GM19438 (cell line): Measurements from ENCODE around the gene SLBP.

Experiments
- ATAC-seq: cut with Tn5 transposase; IDR thresholded peaks from one replicate; pipeline ENCODE4 v1.9.1; 2021; ENCODE audit warnings: low read depth; ENCODE audit not compliant: unreplicated experiment

The SLBP gene

DNA sequence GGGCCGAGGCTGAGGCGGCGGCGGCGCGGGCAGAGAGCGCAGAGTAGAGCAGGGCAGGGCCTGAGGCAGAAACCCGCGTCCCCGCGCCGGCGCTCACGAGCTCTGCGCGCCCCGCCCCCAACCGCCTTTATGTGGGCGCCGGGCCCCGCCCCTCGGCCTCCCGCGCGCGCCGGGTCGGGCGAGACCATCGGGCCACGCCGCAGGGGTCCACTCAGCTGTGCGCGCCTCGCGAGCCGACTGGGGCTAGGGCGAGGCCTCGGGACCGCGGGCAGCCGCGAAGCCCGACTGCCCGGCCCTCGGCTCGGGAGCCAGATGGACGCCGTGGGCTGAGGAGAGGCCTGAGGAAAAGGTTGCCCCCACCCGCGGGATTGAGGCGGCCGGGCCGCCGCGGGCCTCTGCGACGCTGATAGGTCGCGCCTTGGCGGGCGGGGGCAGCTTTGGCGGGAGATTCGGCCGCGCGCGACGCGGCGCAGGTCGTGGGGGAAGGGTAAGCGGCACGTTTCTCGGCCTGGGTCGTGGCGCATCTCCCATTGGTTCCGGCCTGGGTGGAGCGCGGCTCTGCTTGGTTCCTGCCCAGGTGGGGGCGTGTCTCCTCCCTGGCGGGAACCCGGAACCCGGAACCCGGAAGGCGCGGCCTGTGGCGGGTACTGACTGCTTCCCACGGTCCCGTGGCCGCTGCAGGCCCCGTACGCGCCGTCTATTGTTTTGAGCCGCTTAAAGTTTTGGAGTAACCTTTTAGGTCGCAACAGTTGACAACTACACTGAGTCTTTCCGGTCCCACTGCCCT lies at the start of gene SLBP:
SLBP (minus strand) TSS at position 104 of the 787 bp plus-strand sequence. CDS start 131 bp downstream, outside the sequence.
- ATAC-seq: peak; percentile 67

DNA sequence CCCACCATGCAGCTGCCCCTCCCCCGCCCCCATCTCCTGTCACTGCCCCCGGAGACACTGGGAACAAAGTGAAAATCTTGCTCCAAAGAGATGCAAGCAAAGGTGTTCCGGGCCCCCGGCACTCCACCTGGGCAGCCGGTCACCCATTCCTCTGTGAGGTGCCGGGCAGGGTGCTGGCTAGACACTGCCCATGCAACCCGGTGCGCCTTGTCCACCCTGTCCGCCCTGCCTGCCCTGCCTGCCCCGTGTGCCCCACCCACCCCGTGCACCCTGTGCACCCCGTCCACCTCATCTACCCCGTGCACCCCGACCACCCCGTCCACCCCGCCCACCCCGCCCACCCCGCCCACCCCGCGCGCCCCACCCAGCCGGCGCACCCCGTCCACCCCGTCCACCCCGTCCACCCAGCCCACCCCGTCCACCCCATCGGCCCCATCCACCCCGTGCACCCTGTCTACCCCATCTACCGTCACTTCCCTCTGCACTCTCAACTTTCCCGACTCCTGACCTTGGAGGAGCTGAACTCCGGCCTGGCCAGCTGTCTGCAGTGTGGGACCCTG lies 49.1 kb upstream of the SLBP start:
- ATAC-seq: no peak

DNA sequence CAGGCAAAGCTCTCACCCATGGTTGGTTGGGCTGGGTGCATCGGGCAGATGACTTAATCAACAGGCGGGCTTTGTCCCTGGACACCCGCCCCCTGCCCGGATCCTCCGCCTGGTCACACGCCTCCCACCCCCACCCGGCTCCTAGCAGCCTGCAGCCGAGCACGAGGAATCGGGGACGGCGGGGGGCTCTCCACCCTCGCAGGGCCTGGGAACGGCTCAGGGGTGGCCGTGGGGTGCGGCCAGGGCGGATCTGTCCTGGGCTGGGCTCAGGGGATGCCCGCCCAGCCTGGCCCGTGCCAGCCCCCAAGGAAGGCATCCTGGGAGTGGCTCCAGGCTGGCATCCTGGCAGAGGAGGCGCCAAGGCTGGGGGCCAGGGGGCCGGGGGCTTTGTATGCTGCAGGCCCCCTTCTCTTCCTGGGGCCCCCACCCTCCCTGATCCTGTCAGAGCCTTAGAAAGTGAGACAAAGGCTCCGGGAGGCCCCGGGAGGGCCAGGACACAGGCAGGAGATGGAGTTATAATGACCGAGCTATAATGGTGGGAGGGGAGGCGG lies 48.5 kb upstream of the SLBP start:
- no peak for ATAC-seq

DNA sequence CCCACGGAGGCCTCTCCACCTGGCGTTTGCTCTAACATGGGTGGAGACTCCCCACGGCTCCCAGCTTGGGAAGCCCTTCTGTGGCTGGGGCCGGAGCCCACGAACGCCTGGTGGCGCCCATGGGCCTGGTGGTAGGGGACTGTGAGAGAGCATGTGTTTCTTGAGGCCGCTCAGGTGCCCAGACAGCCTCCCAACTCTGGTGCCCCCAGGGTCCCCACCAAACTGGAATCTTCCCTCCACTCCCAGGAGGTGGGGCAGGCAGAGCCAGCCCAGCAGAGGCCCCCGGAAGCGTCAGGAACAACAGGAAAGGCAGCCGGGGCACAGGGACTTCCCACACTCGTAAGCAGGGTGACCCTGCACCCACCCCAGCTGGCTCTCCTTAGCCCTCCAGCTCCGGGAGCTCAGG lies 47.7 kb upstream of the SLBP start:
- no peak for ATAC-seq

DNA sequence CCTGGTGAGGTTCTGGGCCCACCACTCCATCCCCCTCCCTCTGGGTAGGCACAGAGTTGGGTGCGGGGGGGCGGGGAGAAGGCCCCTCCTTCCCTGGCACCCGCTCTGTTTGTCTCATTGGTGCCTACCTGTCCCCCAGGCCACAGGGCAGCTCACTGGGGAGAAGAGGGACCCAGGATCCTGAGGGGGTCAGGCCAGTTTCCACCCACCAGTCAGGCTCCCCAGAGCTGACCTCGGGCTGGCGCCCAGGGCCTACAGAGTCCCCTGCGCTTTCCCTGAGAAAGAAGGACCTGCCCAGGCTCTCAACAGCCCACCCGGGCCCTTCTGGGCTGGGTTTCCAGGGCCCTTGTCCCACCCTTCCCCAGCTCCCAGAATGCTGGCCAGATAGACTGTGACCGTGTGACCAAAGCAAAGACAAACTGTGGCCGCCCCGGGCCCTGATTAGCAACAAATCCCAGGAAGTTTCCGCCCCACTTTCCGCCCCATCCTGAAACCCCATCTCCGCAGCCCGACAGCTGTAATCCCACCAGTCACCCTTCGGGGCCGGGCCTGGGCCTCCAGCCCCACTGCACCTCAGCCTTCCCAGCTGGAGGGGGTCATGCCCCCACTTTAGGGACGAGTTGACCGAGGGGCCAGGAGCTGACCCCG lies 47.2 kb upstream of the SLBP start:
- ATAC-seq: no peak

DNA sequence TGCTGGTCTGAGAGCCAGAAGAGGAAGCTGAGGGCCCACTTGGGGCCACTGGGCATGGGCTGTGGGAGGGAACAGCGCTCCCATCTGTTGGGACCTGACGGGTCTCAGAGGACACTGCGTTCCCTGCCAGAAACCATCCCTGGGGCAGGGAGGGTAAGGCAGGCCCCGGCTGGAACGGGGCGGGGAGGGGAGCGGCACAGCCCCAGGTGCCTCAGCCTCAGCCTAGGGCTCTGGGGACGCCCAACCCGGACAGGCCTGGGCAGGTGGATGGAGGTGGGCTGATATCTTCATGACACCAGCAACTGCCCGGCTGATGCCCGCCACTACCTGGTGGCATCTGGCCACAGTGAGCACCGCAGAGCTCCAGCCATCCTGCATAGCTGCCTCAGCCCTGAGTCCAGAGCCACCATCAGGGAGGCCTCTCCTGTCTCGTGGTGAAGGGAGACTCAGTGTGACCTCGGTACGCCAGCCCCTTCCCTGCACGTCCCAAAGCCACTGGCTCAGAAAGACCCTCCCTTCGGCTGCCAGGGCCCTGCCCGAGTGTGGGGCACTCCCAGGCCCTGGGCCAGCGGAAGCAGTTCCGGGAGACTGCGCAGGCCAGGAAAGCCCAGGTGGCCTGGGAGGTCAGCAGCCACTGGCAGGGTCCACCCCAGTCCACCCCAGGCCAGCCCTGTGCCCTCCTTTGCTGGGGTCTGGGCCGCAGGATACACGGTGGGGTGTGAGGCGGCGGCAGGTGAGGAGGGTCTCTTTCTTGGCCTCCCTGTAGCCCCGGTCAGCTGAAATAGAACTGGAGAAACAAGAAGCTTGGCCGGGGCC lies 46.4 kb upstream of the SLBP start:
- ATAC-seq: no peak

DNA sequence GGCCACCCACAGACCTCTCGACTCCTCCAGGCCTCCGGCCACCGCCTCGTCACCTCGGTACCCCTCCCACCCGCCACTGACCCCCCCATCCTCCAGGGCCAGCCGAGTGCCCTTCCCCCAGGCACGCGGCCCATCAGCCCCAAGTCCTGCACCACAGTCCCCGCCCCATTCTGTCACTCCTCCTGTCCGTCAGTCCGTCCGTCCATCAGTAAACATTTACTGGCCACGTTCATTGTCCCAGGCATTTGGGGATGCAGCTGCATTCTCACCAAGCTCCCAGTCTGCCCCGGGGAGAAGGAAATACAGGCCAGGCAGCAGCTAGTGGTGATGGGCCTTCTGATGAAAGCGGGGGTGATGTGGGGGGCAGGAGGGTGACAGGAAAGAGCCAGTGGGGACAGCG lies 45.7 kb upstream of the SLBP start:
- no peak for ATAC-seq

DNA sequence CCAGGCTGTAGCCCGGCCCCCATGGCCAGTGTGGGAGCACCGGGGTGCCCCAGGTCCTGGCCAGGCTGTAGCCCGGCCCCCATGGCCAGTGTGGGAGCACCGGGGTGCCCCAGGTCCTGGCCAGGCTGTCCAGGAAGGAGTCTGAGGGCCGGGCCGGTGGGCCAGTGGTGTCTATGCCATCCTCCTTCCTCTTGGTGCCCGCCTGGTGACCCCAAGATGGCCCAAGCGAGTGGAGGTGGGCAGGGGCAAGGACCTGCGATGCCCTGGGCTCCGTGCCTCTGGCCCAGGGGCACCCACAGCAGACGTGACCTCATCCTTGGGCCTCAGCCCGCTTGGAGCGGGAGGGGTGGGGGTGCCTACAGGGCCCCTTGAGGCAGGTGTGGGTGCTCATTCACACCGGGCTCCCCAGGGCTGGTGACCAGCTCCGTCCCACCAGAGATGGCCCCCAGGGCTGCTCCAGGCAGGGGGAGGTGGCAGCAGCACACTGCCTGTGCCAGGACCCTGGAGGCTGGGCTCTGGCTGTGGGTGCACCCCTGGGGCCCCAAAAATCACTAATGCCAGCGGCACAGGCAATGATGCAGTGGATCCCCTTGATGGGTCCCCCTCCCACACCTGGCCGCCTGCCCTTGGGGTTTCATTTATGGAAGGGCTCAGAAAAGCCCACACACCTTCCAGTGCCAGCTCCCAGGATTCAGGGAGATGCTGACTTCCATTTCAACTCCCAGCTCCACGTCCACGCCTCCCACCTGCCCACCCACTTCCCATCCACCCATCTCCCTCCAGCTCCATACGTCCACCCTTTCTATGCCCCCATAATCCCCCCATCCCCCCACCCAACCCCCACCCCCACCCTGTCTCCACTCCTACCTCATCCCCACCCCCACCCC lies 45.0 kb upstream of the SLBP start:
- no peak for ATAC-seq

DNA sequence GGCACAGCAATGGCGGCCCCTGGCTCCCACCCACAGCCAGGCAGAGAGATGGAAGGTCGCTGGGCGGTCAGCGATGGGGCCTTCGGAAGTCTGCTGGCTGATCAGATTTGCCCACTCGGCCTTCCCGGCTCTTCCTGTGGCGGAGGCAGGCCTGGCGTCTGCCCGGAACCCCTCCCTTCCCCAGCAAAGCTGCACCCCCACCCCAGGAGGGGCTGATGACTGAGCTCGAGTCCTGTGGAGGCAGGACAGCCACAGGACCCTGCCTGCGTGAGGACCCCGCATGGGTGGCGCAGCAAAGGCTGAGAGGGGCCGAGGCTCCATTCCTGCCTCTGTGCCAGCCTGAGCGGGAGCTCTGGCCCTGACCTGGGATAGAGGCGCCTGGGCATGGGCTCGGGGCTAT lies 44.0 kb upstream of the SLBP start:
- no peak for ATAC-seq

DNA sequence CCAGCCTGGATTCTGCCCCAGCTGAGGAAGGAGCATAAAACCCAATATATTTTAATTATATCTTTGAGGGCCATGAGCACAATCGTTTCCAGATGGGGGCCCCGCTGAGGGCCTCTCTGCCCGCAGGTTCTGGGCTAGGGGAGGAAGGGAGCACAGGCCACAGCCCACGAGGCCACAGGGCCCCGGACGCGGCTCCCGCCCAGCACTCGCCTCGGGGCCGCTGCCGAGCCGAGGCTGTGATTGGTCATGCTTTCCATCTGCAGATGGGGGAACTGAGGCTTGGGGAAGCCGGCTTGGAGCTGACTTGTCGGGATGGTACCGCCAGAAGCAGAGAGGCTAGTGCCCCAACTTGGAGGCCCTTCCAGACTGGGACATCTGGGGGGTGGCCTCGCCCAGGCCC lies 43.2 kb upstream of the SLBP start:
- no peak for ATAC-seq

DNA sequence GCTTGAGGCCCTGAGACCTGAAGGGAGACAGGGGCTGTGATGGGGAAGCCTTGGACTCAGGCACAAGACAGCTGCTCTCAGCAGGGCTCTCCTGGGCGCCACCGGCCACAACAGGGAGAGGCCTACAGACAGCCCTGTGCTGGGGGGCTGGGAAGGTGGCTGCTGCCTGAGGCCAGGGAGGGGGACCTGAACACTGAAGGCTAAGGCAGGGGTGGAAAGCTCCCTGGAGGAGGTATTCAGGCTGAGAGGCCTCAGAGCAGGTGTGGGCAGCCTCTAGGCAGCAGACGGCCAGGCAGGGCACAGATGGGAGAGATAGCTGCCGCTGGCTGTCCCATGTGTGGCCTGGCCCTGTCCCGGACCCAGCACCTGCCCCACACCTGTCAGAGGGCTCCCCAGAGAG lies 42.2 kb upstream of the SLBP start:
- ATAC-seq: no peak

DNA sequence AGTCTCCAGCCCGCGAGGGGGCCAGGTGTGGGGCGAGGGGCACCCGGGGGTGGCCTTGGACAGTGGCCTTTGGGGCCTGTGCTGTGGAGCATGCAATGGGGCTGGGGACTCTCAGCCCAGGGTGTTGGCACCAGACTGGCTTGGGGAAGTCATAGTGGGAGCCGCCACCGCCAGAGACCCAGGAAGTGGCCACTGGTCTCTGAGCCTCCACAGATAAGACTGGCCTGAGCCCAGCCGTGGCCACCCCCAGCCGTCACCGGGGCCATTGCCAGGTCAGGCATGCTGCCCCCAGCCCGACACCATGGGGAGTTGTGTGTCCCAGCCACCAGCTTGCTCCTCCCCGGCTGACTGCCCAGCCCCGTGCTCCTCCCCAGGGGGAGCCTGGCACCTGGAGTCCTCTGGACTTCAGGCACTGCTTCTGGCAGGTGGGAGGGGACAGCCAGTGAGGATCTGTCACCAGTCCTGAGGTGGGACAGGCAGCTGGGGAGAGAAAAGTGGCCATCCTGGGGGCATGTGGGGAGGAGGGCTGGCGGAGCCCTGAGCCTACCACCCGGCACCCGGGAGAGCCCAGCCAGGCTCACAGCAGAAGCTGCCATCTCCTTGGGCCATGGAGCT lies 41.7 kb upstream of the SLBP start:
- ATAC-seq: no peak

DNA sequence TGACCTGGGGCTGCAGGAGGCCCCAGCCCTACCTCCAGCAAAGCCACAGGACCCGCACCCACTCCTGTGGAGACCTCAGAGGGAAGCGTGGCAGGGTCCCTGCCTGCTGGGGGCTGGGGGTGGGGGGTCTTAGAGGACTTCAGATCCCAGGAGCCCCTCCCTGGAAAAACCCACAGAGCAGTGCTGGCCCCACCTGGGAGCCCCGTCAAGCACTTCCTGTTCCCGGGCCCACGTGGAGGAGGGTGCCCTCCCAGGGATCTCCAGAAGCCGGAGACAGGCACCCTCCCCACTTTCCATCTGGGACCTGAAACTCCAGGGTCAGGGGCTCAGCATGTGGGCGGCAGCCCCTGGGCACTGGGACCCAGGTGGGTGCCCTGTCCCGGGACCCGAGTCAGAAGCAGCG lies 41.2 kb upstream of the SLBP start:
- no peak for ATAC-seq

DNA sequence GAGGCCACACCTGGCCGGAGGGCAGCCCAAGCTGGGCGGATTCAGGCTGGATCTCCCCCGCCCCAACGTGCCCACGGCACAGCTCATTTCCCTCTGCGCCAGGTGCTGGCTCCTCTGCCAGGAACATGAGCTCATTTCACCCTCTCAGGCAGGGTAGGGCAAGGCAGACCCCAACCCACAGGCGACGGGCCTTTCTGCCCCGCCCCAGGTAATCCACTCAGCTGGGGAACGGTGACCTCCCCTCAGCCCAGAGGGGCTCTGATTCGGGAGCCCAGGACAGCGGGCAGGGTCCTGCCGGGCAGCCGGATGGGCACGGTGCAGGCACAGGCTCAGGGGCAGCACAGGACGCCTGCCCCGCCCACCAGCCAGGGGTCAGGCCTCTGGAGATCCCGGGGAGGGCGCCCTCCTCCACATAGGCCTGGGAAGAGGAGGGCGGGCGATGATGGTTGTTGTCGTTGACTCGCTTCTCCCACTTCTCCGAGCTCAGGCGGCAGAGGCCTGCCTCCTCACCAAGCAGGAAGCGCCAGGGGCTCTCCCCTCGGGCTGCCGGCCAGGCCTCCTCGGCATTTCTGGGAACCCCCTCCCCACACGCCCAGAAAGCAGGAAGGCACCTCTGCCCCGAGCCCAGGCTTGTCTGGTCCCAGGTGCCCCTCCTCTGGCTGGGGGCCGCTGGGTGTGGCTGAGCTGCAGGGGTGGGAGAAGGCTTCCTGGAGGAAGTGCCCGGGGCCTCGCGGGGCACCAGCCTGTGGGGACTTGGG lies 40.3 kb upstream of the SLBP start:
- no peak for ATAC-seq

DNA sequence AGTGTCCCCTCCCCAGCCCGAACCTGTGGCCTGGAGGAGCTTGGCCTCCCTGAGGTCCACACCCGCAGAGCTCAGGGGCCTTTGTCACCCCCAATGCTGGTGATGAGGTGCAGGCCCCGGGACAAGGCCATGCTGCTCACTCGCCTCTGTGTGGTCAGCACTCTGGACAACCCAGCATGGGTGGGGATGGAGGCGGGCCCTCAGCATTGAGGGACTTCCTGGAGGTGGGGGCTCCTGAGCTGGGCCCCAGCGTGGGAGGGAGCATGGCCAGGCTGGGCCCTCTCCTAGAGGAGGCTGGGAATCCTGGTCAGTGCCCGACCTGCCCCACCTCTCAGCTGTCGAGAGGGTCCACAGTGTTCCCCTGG lies 39.8 kb upstream of the SLBP start:
- no peak for ATAC-seq

DNA sequence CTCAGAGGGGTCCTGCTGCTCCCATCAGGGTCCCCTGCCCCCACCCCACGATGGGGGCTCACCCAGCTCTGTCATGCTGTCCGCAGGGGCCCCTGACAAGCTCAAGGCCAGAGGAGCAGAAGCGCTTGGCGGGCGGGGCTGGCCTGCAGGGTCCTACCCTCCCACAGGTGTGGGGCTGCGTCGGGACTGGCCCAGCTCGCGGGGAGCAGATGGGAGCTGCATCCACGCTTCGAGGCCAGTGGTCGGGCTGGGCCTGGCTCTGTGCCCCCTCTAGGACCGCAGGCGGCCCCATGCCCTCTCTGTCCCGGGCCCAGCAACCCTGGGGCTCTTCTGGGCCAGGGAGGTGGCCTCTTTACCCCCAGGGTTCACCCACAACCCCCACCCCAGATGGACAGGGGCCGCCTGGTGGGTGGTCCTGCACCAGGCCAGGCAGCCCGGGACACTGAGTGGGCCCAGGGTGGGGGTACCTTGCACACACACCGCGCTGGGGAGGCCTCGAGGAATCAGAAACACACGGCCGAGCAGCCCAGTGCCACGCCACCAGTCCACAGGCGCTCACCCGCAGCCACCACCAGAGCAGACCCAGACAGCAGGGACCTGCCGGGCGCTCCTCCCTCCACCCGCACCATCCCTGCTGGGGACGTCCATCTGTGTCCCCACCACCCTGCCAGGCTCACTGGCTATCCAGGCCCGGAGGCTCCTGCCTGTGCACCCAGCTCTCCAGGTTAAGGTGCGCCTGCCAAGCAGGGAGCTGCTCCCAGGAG lies 39.2 kb upstream of the SLBP start:
- ATAC-seq: no peak

DNA sequence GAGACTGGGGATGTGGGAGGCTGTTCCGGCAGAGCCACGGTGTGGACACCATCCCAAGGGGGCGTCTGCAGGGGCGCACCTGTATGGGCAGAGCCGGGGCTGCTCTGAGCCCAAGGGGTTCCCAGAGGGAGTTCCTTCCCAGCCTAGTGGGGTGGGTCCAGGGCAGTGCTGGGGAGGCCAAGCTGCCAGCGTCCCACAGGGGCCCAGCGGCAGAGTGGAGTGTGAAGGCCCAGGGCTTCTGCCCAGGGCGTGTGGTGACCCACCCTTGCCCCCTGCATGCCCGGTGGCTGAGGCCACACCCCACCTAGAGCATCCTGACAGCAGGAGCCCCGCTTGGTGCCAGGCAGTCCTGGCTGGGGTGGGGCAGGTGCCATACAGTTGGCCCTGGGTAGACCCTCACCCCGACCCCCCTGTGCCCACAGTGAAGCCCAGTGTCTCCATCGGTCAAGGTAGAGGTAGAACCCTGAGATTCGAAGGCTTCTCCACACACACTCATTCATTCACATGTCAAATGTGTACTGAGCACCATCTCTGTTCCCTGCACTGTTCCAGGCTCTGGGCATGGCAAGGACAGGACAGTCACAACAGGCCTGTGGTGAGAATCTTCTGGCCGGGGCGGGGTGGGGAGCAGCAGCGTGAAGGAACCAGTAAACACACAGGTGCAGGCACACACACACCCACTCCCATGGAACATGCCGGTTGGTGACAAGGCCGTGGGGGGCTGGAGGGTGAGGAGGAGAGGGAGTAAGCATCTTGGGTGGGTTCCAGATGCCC lies 38.4 kb upstream of the SLBP start:
- no peak for ATAC-seq
